HepG2 (cell line): ENCODE data around the gene SH3PXD2A. TPM values are rescaled to one million over a fixed set of nuclear protein-coding genes. Genes with fewer than 3 reads are reported as not detected.
A peak's percentile ranks its signal among the peaks of the same experiment; 100 is the strongest.

Experiments
- AKAP8 ChIP-seq: sonication (generic); formaldehyde crosslinking; IDR thresholded peaks from 2 replicates; pipeline ENCODE4 v1.5.1; 2020; ENCODE audit warnings: mild to moderate bottlenecking, missing genetic modification reagents
- ARNTL ChIP-seq: sonication (generic); formaldehyde crosslinking; IDR thresholded peaks from 2 replicates; pipeline ENCODE4 v1.4.0; 2020; ENCODE audit warnings: mild to moderate bottlenecking, missing genetic modification reagents
- CREB1 ChIP-seq, 2 experiments: fragments of 450-650 bp in 1 of 2; IDR thresholded peaks; 2 replicates each; pipeline ENCODE4 v1.6.1; 2016 to 2017; ENCODE audit warnings: control low read depth in 1 of 2, mild to moderate bottlenecking in 1 of 2, missing compliant biosample characterization in 1 of 2, missing genetic modification characterization in 1 of 2
- HMG20B ChIP-seq: conservative IDR thresholded peaks from 2 replicates; pipeline ENCODE4 v1.6.1; 2016; ENCODE audit warnings: missing genetic modification reagents, missing compliant biosample characterization
- HNF4A ChIP-seq: sonication (generic); formaldehyde crosslinking; IDR thresholded peaks from 2 replicates; pipeline ENCODE4 v1.4.0; 2020; ENCODE audit warnings: missing genetic modification reagents
- HNRNPK ChIP-seq: fragments of 200-400 bp; formaldehyde crosslinking; IDR thresholded peaks from 2 replicates; pipeline ENCODE4 v1.6.1; 2018; ENCODE audit warnings: low read length, low read depth, moderate library complexity, mild to moderate bottlenecking; ENCODE audit not compliant: poor library complexity, severe bottlenecking
- MIER2 ChIP-seq: IDR thresholded peaks from 2 replicates; pipeline ENCODE4 v1.6.1; 2016; ENCODE audit warnings: missing biosample characterization, missing genetic modification reagents
- NFIB ChIP-seq: sonication (generic); formaldehyde crosslinking; IDR thresholded peaks from 2 replicates; pipeline ENCODE4 v1.9.0; 2021; ENCODE audit warnings: missing genetic modification reagents, mild to moderate bottlenecking, borderline replicate concordance
- NR2F1 ChIP-seq, 2 experiments: fragments of 450-650 bp in 1 of 2; formaldehyde crosslinking in 1 of 2; IDR thresholded peaks; 2 replicates each; pipeline versions ENCODE4 v1.5.0 to v1.6.1; 2016 to 2020; ENCODE audit warnings: mild to moderate bottlenecking in 1 of 2, missing compliant biosample characterization in 1 of 2, missing genetic modification reagents in 1 of 2, moderate library complexity in 1 of 2
- PPARG ChIP-seq: conservative IDR thresholded peaks from 2 replicates; pipeline ENCODE4 v1.6.1; 2016; ENCODE audit warnings: missing biosample characterization, missing genetic modification reagents
- RBAK ChIP-seq: sonication (generic); formaldehyde crosslinking; IDR thresholded peaks from 2 replicates; pipeline ENCODE4 v1.5.1; 2020; ENCODE audit warnings: mild to moderate bottlenecking, missing genetic modification reagents
- THYN1 ChIP-seq: sonication (generic); formaldehyde crosslinking; IDR thresholded peaks from 2 replicates; pipeline ENCODE4 v1.8.1; 2023; ENCODE audit warnings: low read depth, mild to moderate bottlenecking, moderate library complexity, missing genetic modification reagents, borderline replicate concordance
- TSC22D2 ChIP-seq: sonication (generic); formaldehyde crosslinking; IDR thresholded peaks from 2 replicates; pipeline ENCODE4 v1.5.1; 2020; ENCODE audit warnings: missing genetic modification reagents, mild to moderate bottlenecking, borderline replicate concordance
- ZFP91 ChIP-seq: sonication (generic); formaldehyde crosslinking; IDR thresholded peaks from 2 replicates; pipeline ENCODE4 v1.9.0; 2022; ENCODE audit warnings: missing genetic modification reagents, mild to moderate bottlenecking, borderline replicate concordance
- ZMYM3 ChIP-seq: sonication (generic); formaldehyde crosslinking; IDR thresholded peaks from 2 replicates; pipeline ENCODE4 v1.5.1; 2020; ENCODE audit warnings: mild to moderate bottlenecking, missing genetic modification reagents
- ZNF430 ChIP-seq: sonication (generic); formaldehyde crosslinking; IDR thresholded peaks from 2 replicates; pipeline ENCODE4 v1.9.0; 2021; ENCODE audit warnings: mild to moderate bottlenecking, missing genetic modification reagents
- ZNF446 ChIP-seq: sonication (generic); formaldehyde crosslinking; IDR thresholded peaks from 2 replicates; pipeline ENCODE4 v1.5.0; 2020; ENCODE audit warnings: mild to moderate bottlenecking, missing genetic modification reagents
- ZNF496 ChIP-seq: sonication (generic); formaldehyde crosslinking; IDR thresholded peaks from 2 replicates; pipeline ENCODE4 v1.8.1; 2023; ENCODE audit warnings: mild to moderate bottlenecking, moderate library complexity, missing genetic modification reagents; ENCODE audit not compliant: insufficient replicate concordance
- ZNF761 ChIP-seq: sonication (generic); formaldehyde crosslinking; conservative IDR thresholded peaks from 2 replicates; pipeline ENCODE4 v1.4.0; 2020; ENCODE audit warnings: mild to moderate bottlenecking, missing genetic modification reagents
- ZSCAN25 ChIP-seq: sonication (generic); formaldehyde crosslinking; IDR thresholded peaks from 2 replicates; pipeline ENCODE4 v1.8.0; 2022; ENCODE audit warnings: mild to moderate bottlenecking, missing genetic modification reagents
- ZSCAN9 ChIP-seq: IDR thresholded peaks from 2 replicates; pipeline ENCODE4 v1.6.1; 2016; ENCODE audit warnings: borderline replicate concordance
- polyA plus RNA-seq, 8 experiments: library from polyadenylated mRNA; depleted of rRNA in 3 of 8; stranded (reverse) in 7 of 8; unstranded in 1 of 8; fragments of >200 nt; fragmentation: Illumina TruSeq in 4 of 8; extraction: Trizol in 4 of 8; gene quantifications; 2 replicates each; pipeline versions ENCODE4 v1.2.1 to v1.2.3, GENCODE V29; 2011 to 2016; ENCODE audit warnings: low read depth in 4 of 8, missing spikeins in 1 of 8, mixed read lengths in 1 of 8; ENCODE audit not compliant: insufficient read depth in 1 of 8
- total RNA-seq, 5 experiments: library from RNA; depleted of rRNA; stranded (reverse); fragments of >200 nt; fragmentation: Illumina TruSeq; extraction: Trizol; gene quantifications; 2 replicates each; pipeline ENCODE4 v1.2.3, GENCODE V29; 2016; ENCODE audit warnings: low read depth in 1 of 5
- TF ChIP-seq, protein P1 (sequence below): sonication (generic); formaldehyde crosslinking; IDR thresholded peaks from 2 replicates; pipeline ENCODE4 v1.8.1; 2022; ENCODE audit warnings: low read depth, mild to moderate bottlenecking, missing genetic modification reagents
- TF ChIP-seq, protein P2 (sequence below): sonication (generic); formaldehyde crosslinking; IDR thresholded peaks from 2 replicates; pipeline ENCODE4 v1.5.1; 2020; ENCODE audit warnings: mild to moderate bottlenecking, moderate library complexity, missing genetic modification reagents

SH3PXD2A gene
- total and polyA plus RNA-seq, 2 of the 13 experiments (the other 11 are each of a cell fraction or from before 2014, with no cell fraction given), result 11.1 to 11.3 TPM

DNA sequence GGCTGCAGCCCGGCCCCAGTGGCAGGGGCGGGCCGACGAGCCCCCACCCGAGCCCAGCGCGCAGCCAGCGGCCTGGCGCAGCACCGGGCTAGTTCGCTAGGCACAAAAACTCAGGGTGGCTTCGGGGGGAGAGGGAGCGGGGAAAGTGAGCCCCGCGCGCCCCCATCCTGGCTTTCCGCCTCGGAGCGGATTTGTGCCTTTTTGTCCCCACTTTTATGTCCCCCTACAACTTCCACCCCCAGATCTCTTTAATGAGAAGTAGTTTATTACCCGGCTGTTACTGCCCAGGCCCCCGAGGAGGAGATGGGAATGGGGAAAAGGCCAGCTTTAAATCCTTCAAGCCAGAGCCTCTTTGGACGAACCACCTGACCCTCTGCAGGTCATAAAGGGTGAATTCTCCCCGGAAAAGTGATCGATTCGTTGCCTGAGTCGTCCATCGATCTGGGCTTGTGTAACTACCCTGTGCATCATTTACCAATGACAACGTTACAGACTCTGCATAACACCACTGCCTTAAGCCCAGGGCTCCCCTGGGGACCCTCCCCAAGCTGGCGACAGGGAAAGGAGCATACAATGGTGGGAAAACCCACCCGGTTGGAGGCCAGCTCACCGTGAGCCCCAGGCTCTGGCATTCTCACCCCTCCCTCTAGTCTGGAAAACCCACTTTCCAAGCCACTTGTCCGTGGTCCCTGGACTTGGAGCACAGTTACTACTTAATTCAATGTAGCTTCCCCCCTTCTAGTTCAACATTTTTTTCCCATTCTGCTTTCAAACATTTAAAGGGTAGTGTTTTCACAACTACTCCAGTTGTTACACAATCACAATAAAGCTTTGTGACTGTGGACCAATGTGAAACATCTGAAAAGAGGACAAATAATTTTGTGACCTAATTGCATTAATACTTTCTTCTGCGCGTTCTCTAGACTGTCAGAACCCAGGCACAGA lies 748 bp upstream of the SH3PXD2A start (continued):
- TF ChIP-seq CREB1 (IDR thresholded peaks at IDR 0.05) (no peak), CREB1 (CRISPR knock-in tag; IDR thresholded peaks at IDR 0.05) (peak; percentile 72), HNF4A (CRISPR knock-in tag) (peak; percentile 61), THYN1 (CRISPR knock-in tag) (no peak), PPARG (peak; percentile 50; the same call in 1 of the 2 replicates), HNRNPK (peak; percentile 7), HMG20B (CRISPR knock-in tag) (no peak), MIER2 (CRISPR knock-in tag) (no peak), ZSCAN25 (CRISPR knock-in tag) (peak; percentile 79), TSC22D2 (CRISPR knock-in tag) (no peak), ZNF430 (CRISPR knock-in tag) (peak; percentile 24; the same call in 1 of the 2 replicates), AKAP8 (CRISPR knock-in tag) (0 out of 2 replicates have a peak, but pooled peaks have one; percentile 50), NR2F1 (CRISPR knock-in tag; IDR thresholded peaks at IDR 0.05) (peak; percentile 74 to 78), ZNF496 (CRISPR knock-in tag) (no peak), ARNTL (CRISPR knock-in tag) (peak; percentile 52; the same call in 1 of the 2 replicates), ZFP91 (peak; percentile 57; the same call in 1 of the 2 replicates), ZNF446 (CRISPR knock-in tag) (no peak), ZNF761 (CRISPR knock-in tag) (no peak), ZMYM3 (peak; percentile 81), NFIB (CRISPR knock-in tag) (no peak), ZSCAN9 (CRISPR knock-in tag) (no peak; the same call in 1 of the 2 replicates), RBAK (CRISPR knock-in tag) (peak; percentile 72; the same call in 1 of the 2 replicates)
- TF ChIP-seq, protein P1, sequence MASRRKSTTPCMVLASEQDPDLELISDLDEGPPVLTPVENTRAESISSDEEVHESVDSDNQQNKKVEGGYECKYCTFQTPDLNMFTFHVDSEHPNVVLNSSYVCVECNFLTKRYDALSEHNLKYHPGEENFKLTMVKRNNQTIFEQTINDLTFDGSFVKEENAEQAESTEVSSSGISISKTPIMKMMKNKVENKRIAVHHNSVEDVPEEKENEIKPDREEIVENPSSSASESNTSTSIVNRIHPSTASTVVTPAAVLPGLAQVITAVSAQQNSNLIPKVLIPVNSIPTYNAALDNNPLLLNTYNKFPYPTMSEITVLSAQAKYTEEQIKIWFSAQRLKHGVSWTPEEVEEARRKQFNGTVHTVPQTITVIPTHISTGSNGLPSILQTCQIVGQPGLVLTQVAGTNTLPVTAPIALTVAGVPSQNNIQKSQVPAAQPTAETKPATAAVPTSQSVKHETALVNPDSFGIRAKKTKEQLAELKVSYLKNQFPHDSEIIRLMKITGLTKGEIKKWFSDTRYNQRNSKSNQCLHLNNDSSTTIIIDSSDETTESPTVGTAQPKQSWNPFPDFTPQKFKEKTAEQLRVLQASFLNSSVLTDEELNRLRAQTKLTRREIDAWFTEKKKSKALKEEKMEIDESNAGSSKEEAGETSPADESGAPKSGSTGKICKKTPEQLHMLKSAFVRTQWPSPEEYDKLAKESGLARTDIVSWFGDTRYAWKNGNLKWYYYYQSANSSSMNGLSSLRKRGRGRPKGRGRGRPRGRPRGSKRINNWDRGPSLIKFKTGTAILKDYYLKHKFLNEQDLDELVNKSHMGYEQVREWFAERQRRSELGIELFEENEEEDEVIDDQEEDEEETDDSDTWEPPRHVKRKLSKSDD (CRISPR knock-in tag), result peak; percentile 85
- TF ChIP-seq, protein P2, sequence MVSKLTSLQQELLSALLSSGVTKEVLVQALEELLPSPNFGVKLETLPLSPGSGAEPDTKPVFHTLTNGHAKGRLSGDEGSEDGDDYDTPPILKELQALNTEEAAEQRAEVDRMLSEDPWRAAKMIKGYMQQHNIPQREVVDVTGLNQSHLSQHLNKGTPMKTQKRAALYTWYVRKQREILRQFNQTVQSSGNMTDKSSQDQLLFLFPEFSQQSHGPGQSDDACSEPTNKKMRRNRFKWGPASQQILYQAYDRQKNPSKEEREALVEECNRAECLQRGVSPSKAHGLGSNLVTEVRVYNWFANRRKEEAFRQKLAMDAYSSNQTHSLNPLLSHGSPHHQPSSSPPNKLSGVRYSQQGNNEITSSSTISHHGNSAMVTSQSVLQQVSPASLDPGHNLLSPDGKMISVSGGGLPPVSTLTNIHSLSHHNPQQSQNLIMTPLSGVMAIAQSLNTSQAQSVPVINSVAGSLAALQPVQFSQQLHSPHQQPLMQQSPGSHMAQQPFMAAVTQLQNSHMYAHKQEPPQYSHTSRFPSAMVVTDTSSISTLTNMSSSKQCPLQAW (CRISPR knock-in tag), result peak; percentile 62
